Measurements from ENCODE around the gene DEPDC5. TPM values are rescaled to one million over a fixed set of nuclear protein-coding genes. Genes with fewer than 3 reads are reported as not detected.
A peak's percentile ranks its signal among the peaks of the same experiment; 100 is the strongest.

DEPDC5 gene
- total RNA-seq, 1 experiment from 2014 or later = 28.1 TPM

DNA sequence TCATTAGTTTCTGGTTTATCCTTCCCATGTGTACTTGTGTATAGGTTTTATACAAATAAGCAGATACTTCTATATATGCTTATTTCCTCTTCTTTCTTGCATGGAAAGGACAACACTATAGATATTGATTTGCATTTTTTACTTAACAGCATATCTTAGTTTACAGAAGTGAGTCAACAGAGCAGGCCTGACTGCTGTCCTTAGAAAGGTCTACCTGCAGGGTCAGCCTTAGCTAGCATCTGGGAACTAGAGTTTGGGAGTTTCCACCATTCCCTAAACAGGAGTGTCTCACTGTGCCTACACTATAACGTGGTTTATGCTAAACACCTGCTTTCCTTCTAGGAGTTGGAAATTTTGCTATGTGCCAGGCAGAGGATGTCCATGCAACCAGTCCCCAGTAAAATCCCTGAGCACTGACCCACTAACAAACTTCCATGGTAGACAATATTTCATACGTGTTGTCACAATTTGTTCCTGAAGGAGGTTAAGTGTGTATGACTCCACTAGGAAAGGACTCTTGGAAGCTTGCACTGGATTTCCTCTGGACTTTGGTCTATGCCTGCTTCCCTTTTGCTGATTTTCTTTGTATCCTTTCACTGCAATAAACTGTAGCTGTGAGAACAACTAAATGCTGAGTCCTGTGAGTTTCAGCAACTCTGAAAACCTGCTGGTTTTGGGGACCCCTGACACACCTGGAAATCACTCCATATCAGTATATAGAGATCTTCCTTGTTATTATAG is 21.6 kb upstream of the DEPDC5 start:
- H3K4me2 ChIP-seq = no peak overlapping the region
- H2AFZ ChIP-seq = no peak overlapping the region
- peaks cover 73% of the 10 kb centered on the region for H3K79me2 ChIP-seq (ENCODE audit: low read depth)
- POLR2A ChIA-PET (ENCODE audit: unreplicated experiment) = no interaction called here
- peaks cover 23% of the 10 kb centered on the region for H4K20me1 ChIP-seq (ENCODE audit: insufficient read depth)
- CTCF ChIA-PET = no interaction called here
- H3K27me3 ChIP-seq (ENCODE audit: insufficient read depth, low read depth) = no peaks in the 10 kb centered on the region
- 0 out of 2 replicates have a peak, but pooled peaks cover 4% of the 10 kb centered on the region for H3F3A ChIP-seq (ENCODE audit: insufficient read depth, low read depth)
- no peaks in the 10 kb centered on the region for H3K9me2 ChIP-seq (ENCODE audit: insufficient read depth)
- DNase-seq = no peak
- H3K36me3 ChIP-seq (ENCODE audit: low read depth) = peaks cover 3% of the 10 kb centered on the region; the same call in 1 of the 2 replicates
- intact Hi-C loops (cut with micrococcal nuclease; ENCODE audit: unreplicated experiment) = no loop called here
- no peak for TF ChIP-seq EZH2 (IDR thresholded peaks at IDR 0.05; ENCODE audit: low read depth)
- TF ChIP-seq, protein P1, sequence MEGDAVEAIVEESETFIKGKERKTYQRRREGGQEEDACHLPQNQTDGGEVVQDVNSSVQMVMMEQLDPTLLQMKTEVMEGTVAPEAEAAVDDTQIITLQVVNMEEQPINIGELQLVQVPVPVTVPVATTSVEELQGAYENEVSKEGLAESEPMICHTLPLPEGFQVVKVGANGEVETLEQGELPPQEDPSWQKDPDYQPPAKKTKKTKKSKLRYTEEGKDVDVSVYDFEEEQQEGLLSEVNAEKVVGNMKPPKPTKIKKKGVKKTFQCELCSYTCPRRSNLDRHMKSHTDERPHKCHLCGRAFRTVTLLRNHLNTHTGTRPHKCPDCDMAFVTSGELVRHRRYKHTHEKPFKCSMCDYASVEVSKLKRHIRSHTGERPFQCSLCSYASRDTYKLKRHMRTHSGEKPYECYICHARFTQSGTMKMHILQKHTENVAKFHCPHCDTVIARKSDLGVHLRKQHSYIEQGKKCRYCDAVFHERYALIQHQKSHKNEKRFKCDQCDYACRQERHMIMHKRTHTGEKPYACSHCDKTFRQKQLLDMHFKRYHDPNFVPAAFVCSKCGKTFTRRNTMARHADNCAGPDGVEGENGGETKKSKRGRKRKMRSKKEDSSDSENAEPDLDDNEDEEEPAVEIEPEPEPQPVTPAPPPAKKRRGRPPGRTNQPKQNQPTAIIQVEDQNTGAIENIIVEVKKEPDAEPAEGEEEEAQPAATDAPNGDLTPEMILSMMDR (conservative IDR thresholded peaks at IDR 0.05) = no peak
- H3K4me1 ChIP-seq (replicated peaks; ENCODE audit: insufficient read depth) = peaks cover 15% of the 10 kb centered on the region
- no peak overlapping the region for H3K4me3 ChIP-seq
- no TSS peak for BruUV-seq (replicated peaks)
- no peaks in the 10 kb centered on the region for H3K9me3 ChIP-seq (ENCODE audit: insufficient read depth, low read depth)
- no peak overlapping the region for H3K27ac ChIP-seq

DNA sequence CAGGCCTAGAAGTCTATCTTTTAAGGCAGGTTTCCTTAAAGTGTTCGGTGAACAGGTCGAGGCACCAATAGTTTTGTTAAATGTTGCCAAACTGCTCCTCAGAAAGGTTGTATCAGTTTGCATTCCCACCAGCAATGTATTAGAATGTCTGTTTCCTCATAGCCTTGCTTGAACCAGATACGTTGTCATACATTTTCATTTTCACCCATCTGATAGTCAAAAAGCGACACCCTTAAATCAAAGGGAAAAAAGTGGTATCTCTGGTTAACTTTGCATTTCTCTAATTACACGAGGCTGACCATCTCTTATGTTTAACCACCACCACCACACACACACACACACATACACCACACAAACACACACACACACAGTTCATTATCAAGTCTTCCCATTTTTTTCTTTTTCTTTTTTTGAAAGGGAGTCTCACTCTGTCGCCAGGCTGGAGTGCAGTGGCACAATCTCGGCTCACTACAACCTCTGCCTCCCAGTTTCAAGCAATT is 20.2 kb upstream of the DEPDC5 start:
- POLR2A ChIA-PET (ENCODE audit: unreplicated experiment) = no interaction called here
- H3K36me3 ChIP-seq (ENCODE audit: low read depth) = peaks cover 15% of the 10 kb centered on the region
- 0 out of 2 replicates have a peak, but pooled peaks cover 4% of the 10 kb centered on the region for H3F3A ChIP-seq (ENCODE audit: insufficient read depth, low read depth)
- no peak overlapping the region for H3K27ac ChIP-seq
- intact Hi-C loops (cut with micrococcal nuclease; ENCODE audit: unreplicated experiment) = no loop called here
- peaks cover 15% of the 10 kb centered on the region for H3K4me1 ChIP-seq (replicated peaks; ENCODE audit: insufficient read depth)
- no peak overlapping the region for H2AFZ ChIP-seq
- H3K27me3 ChIP-seq (ENCODE audit: insufficient read depth, low read depth) = no peaks in the 10 kb centered on the region
- CTCF ChIA-PET = no interaction called here
- no TSS peak for BruUV-seq (replicated peaks)
- H3K9me2 ChIP-seq (ENCODE audit: insufficient read depth) = no peaks in the 10 kb centered on the region
- peaks cover 73% of the 10 kb centered on the region for H3K79me2 ChIP-seq (ENCODE audit: low read depth)
- TF ChIP-seq, protein P1 (conservative IDR thresholded peaks at IDR 0.05) = no peak
- TF ChIP-seq EZH2 (IDR thresholded peaks at IDR 0.05; ENCODE audit: low read depth) = no peak
- DNase-seq = no peak
- no peak overlapping the region for H3K4me2 ChIP-seq
- H3K9me3 ChIP-seq (ENCODE audit: insufficient read depth, low read depth) = no peaks in the 10 kb centered on the region
- H4K20me1 ChIP-seq (ENCODE audit: insufficient read depth) = peaks cover 23% of the 10 kb centered on the region
- H3K4me3 ChIP-seq = no peak overlapping the region

GRCh38 chr22:31734512-31734911 is 19.3 kb upstream of the DEPDC5 start:
- peak overlapping the region; percentile 4; the same call in 1 of the 2 replicates for H3K4me2 ChIP-seq
- peaks cover 20% of the 10 kb centered on the region for H3K36me3 ChIP-seq (ENCODE audit: low read depth)
- H3K79me2 ChIP-seq (ENCODE audit: low read depth) = peaks cover 75% of the 10 kb centered on the region
- TF ChIP-seq EZH2 (IDR thresholded peaks at IDR 0.05; ENCODE audit: low read depth) = no peak
- TF ChIP-seq, protein P1 (conservative IDR thresholded peaks at IDR 0.05) = no peak
- intact Hi-C loops (cut with micrococcal nuclease; ENCODE audit: unreplicated experiment) = no loop called here
- no TSS peak for BruUV-seq (replicated peaks)
- ChIA-PET CTCF (no interaction called here), POLR2A (ENCODE audit: unreplicated experiment) (no interaction called here)
- H3F3A ChIP-seq (ENCODE audit: insufficient read depth, low read depth) = peaks cover 4% of the 10 kb centered on the region; the same call in 1 of the 2 replicates
- H3K27me3 ChIP-seq (ENCODE audit: insufficient read depth, low read depth) = no peaks in the 10 kb centered on the region
- peak in 1 of 2 experiments; percentile 84 for DNase-seq
- no peak overlapping the region for H2AFZ ChIP-seq
- H3K27ac ChIP-seq = peak overlapping the region; percentile 38
- H4K20me1 ChIP-seq (ENCODE audit: insufficient read depth) = peaks cover 27% of the 10 kb centered on the region
- no peaks in the 10 kb centered on the region for H3K9me3 ChIP-seq (ENCODE audit: insufficient read depth, low read depth)
- H3K9me2 ChIP-seq (ENCODE audit: insufficient read depth) = no peaks in the 10 kb centered on the region
- H3K4me3 ChIP-seq = no peak overlapping the region
- H3K4me1 ChIP-seq (replicated peaks; ENCODE audit: insufficient read depth) = peaks cover 15% of the 10 kb centered on the region

Measured in PC-9 (cell line).